ENCODE results near the gene CENPW. TPM values are rescaled to one million over a fixed set of nuclear protein-coding genes. Genes with fewer than 3 reads are reported as not detected.

The CENPW gene
- total and polyA plus RNA-seq, 4 donors, result 0.63 to 10.3 (median 4.4) TPM

- peaks cover 0 to under 1% (median 0%) of the 10 kb centered on the region in 4 donors for H3K9me3 ChIP-seq (ENCODE audit: control insufficient read depth in 4 of 4, insufficient read depth in 3 of 4, low read length in 3 of 4)
- H3K4me3 ChIP-seq, result no peak overlapping the region
- TF ChIP-seq CTCF (IDR thresholded peaks at IDR 0.05; ENCODE audit: control extremely low read depth, extremely low read depth), result no peak
- H3K27ac ChIP-seq (ENCODE audit: low read depth in 1 of 2, low read length in 1 of 2), result no peak overlapping the region
- no peak overlapping the region for H3K9ac ChIP-seq (ENCODE audit: insufficient read depth in 1 of 2, low read length in 2 of 2)
- DNase-seq (no peak), ATAC-seq (ENCODE audit: insufficient read depth, low FRiP score) (no peak)
- no peaks in the 10 kb centered on the region for H3K4me1 ChIP-seq (ENCODE audit: control insufficient read depth in 5 of 5, insufficient read depth in 5 of 5, low read length in 5 of 5)
- H3K36me3 ChIP-seq (ENCODE audit: control insufficient read depth in 4 of 4, insufficient read depth in 4 of 4, low read length in 4 of 4), result peaks cover 0 to 1% (median 0%) of the 10 kb centered on the region in 4 donors
- 93 to 97% methylated on average over 1 of the region's 1 CpG for WGBS, 2 donors
- no peaks in the 10 kb centered on the region for H3K27me3 ChIP-seq (ENCODE audit: control insufficient read depth in 3 of 3, insufficient read depth in 3 of 3, low read length in 2 of 3)
Observed at GRCh38 chr6:126351960-126352359, 12.0 kb downstream of the CENPW start.

GRCh38 chr6:126352514-126352913 is 12.6 kb downstream of the CENPW start:
- Histone ChIP-seq H3K4me1 (ENCODE audit: control insufficient read depth in 5 of 5, insufficient read depth in 5 of 5, low read length in 5 of 5) (no peaks in the 10 kb centered on the region), H3K9ac (ENCODE audit: insufficient read depth in 1 of 2, low read length in 2 of 2) (no peak overlapping the region), H3K9me3 (ENCODE audit: control insufficient read depth in 4 of 4, insufficient read depth in 3 of 4, low read length in 3 of 4) (peaks cover 0 to 6% (median 2%) of the 10 kb centered on the region in 4 donors), H3K4me3 (no peak overlapping the region), H3K27ac (ENCODE audit: low read depth in 1 of 2, low read length in 1 of 2) (no peak overlapping the region), H3K36me3 (ENCODE audit: control insufficient read depth in 4 of 4, insufficient read depth in 4 of 4, low read length in 4 of 4) (peaks cover 0 to 5% (median 0%) of the 10 kb centered on the region in 4 donors), H3K27me3 (ENCODE audit: control insufficient read depth in 3 of 3, insufficient read depth in 3 of 3, low read length in 2 of 3) (no peaks in the 10 kb centered on the region)
- ATAC-seq (ENCODE audit: insufficient read depth, low FRiP score), result no peak
- no peak for TF ChIP-seq CTCF (IDR thresholded peaks at IDR 0.05; ENCODE audit: control extremely low read depth, extremely low read depth)
- no peak for DNase-seq

GRCh38 chr6:126356526-126356925 is 16.6 kb downstream of the CENPW start:
- no peak overlapping the region for H3K9ac ChIP-seq (ENCODE audit: insufficient read depth in 1 of 2, low read length in 2 of 2)
- ATAC-seq (ENCODE audit: insufficient read depth, low FRiP score), result no peak
- H3K4me1 ChIP-seq (ENCODE audit: control insufficient read depth in 5 of 5, insufficient read depth in 5 of 5, low read length in 5 of 5), result no peaks in the 10 kb centered on the region
- no peak overlapping the region for H3K4me3 ChIP-seq
- no peak for TF ChIP-seq CTCF (IDR thresholded peaks at IDR 0.05; ENCODE audit: control extremely low read depth, extremely low read depth)
- no peak for DNase-seq
- H3K36me3 ChIP-seq (ENCODE audit: control insufficient read depth in 4 of 4, insufficient read depth in 4 of 4, low read length in 4 of 4), result peaks cover 0 to 5% (median 0%) of the 10 kb centered on the region in 4 donors
- H3K27ac ChIP-seq (ENCODE audit: low read depth in 1 of 2, low read length in 1 of 2), result no peak overlapping the region
- H3K9me3 ChIP-seq (ENCODE audit: control insufficient read depth in 4 of 4, insufficient read depth in 3 of 4, low read length in 3 of 4), result peaks cover 0 to 24% (median 3%) of the 10 kb centered on the region in 4 donors
- H3K27me3 ChIP-seq (ENCODE audit: control insufficient read depth in 3 of 3, insufficient read depth in 3 of 3, low read length in 2 of 3), result no peaks in the 10 kb centered on the region

- Histone ChIP-seq H3K27me3 (ENCODE audit: control insufficient read depth in 3 of 3, insufficient read depth in 3 of 3, low read length in 2 of 3) (no peaks in the 10 kb centered on the region), H3K9ac (ENCODE audit: insufficient read depth in 1 of 2, low read length in 2 of 2) (no peak overlapping the region), H3K4me3 (no peak overlapping the region), H3K4me1 (ENCODE audit: control insufficient read depth in 5 of 5, insufficient read depth in 5 of 5, low read length in 5 of 5) (no peaks in the 10 kb centered on the region), H3K36me3 (ENCODE audit: control insufficient read depth in 4 of 4, insufficient read depth in 4 of 4, low read length in 4 of 4) (peaks cover 0 to 5% (median 0%) of the 10 kb centered on the region in 4 donors), H3K27ac (ENCODE audit: low read depth in 1 of 2, low read length in 1 of 2) (no peak overlapping the region), H3K9me3 (ENCODE audit: control insufficient read depth in 4 of 4, insufficient read depth in 3 of 4, low read length in 3 of 4) (peaks cover 0 to 24% (median 3%) of the 10 kb centered on the region in 4 donors)
- WGBS, 2 donors, result 97 to 100% methylated on average over 1 of the region's 1 CpG
- DNase-seq, result no peak
- no peak for TF ChIP-seq CTCF (IDR thresholded peaks at IDR 0.05; ENCODE audit: control extremely low read depth, extremely low read depth)
- no peak for ATAC-seq (ENCODE audit: insufficient read depth, low FRiP score)
Observed at GRCh38 chr6:126359936-126360537, 20.1 kb downstream of the CENPW start.

Measured in lung (tissue), 12 donors.